NK-92 (cell line): ENCODE results near the gene LRMDA.
"Not testable (repeated sequence)": the region's sequence is repeated elsewhere in the genome, so short reads cannot be mapped to it uniquely, and the experiment has no call there.

Experiments
- DNase-seq: peaks from one replicate; lab custom pipeline; 2025; ENCODE audit not compliant: unreplicated experiment; lab: John Stamatoyannopoulos, UW

Gene LRMDA

GRCh38 chr10:75502389-75502788 is 71.0 kb downstream of the LRMDA start:
- no peak for DNase-seq

GRCh38 chr10:75502838-75503237 is 71.4 kb downstream of the LRMDA start:
- no peak for DNase-seq

- DNase-seq: no peak
Measured at GRCh38 chr10:75505293-75505692, 73.9 kb downstream of the LRMDA start.

GRCh38 chr10:75505840-75506506 is 74.5 kb downstream of the LRMDA start:
- no peak for DNase-seq

GRCh38 chr10:75506930-75507329 is 75.5 kb downstream of the LRMDA start:
- DNase-seq: no peak

GRCh38 chr10:75507469-75507868 is 76.0 kb downstream of the LRMDA start:
- DNase-seq: no peak

- no peak for DNase-seq
Measured at GRCh38 chr10:75508239-75508813, 76.9 kb downstream of the LRMDA start.

GRCh38 chr10:75508814-75509306 is 77.4 kb downstream of the LRMDA start:
- DNase-seq: no peak

GRCh38 chr10:75509706-75510105 is 78.3 kb downstream of the LRMDA start:
- DNase-seq: no peak

GRCh38 chr10:75511011-75511410 is 79.6 kb downstream of the LRMDA start:
- DNase-seq: no peak

- no peak for DNase-seq
Measured at GRCh38 chr10:75512203-75512933, 80.9 kb downstream of the LRMDA start.

GRCh38 chr10:75513292-75513885 is 82.0 kb downstream of the LRMDA start:
- no peak for DNase-seq

GRCh38 chr10:75514830-75515229 is 83.4 kb downstream of the LRMDA start:
- DNase-seq: no peak

GRCh38 chr10:75516154-75516553 is 84.7 kb downstream of the LRMDA start:
- not testable (repeated sequence) for DNase-seq

GRCh38 chr10:75519213-75519612 is 87.8 kb downstream of the LRMDA start:
- DNase-seq: not testable (repeated sequence)

GRCh38 chr10:75521194-75521829 is 89.9 kb downstream of the LRMDA start:
- DNase-seq: not testable (repeated sequence)

GRCh38 chr10:75525067-75525466 is 93.6 kb downstream of the LRMDA start:
- no peak for DNase-seq

GRCh38 chr10:75525646-75526045 is 94.2 kb downstream of the LRMDA start:
- no peak for DNase-seq

- no peak for DNase-seq
Measured at GRCh38 chr10:75527542-75527941, 96.1 kb downstream of the LRMDA start.

- no peak for DNase-seq
Measured at GRCh38 chr10:75528392-75528791, 97.0 kb downstream of the LRMDA start.

- no peak for DNase-seq
Measured at GRCh38 chr10:75530299-75530698, 98.9 kb downstream of the LRMDA start.
